ENCODE measurements around the gene ARHGAP23.

The ARHGAP23 gene, protein sequence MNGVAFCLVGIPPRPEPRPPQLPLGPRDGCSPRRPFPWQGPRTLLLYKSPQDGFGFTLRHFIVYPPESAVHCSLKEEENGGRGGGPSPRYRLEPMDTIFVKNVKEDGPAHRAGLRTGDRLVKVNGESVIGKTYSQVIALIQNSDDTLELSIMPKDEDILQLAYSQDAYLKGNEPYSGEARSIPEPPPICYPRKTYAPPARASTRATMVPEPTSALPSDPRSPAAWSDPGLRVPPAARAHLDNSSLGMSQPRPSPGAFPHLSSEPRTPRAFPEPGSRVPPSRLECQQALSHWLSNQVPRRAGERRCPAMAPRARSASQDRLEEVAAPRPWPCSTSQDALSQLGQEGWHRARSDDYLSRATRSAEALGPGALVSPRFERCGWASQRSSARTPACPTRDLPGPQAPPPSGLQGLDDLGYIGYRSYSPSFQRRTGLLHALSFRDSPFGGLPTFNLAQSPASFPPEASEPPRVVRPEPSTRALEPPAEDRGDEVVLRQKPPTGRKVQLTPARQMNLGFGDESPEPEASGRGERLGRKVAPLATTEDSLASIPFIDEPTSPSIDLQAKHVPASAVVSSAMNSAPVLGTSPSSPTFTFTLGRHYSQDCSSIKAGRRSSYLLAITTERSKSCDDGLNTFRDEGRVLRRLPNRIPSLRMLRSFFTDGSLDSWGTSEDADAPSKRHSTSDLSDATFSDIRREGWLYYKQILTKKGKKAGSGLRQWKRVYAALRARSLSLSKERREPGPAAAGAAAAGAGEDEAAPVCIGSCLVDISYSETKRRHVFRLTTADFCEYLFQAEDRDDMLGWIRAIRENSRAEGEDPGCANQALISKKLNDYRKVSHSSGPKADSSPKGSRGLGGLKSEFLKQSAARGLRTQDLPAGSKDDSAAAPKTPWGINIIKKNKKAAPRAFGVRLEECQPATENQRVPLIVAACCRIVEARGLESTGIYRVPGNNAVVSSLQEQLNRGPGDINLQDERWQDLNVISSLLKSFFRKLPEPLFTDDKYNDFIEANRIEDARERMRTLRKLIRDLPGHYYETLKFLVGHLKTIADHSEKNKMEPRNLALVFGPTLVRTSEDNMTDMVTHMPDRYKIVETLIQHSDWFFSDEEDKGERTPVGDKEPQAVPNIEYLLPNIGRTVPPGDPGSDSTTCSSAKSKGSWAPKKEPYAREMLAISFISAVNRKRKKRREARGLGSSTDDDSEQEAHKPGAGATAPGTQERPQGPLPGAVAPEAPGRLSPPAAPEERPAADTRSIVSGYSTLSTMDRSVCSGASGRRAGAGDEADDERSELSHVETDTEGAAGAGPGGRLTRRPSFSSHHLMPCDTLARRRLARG (N-terminal part only)

DNA sequence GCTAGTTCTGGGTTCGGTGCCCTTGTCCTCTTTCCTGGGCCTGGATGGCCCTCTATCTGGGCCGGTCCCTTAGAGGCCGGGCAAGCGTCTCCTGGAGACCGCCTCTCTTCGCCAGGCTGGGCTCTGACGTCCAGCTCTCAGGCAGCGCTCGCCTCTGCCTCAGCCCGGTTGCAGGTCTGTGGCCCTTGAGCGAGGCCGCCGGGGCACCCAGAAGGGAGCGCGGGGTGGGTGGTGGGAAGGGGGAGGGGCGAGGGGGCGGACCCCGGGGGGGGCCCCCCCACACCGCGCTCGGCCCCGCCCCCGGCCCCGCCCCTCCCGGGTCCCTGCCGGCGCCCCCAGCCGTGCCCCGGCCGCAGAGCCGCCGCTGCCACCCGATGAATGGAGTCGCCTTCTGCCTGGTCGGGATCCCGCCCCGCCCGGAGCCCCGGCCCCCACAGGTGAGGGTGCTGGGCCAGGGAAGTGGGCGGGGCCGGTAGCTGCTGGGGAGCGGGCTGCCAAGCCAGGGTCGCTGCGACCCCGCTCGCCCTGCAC is at the start of gene ARHGAP23:
Gene ARHGAP23 (plus strand): TSS at position 353 of the 531 bp plus-strand sequence. CDS start 22 bp downstream, at position 375.
- peaks cover 31% of the 10 kb centered on the region for H3K4me1 Mint-ChIP-seq

DNA sequence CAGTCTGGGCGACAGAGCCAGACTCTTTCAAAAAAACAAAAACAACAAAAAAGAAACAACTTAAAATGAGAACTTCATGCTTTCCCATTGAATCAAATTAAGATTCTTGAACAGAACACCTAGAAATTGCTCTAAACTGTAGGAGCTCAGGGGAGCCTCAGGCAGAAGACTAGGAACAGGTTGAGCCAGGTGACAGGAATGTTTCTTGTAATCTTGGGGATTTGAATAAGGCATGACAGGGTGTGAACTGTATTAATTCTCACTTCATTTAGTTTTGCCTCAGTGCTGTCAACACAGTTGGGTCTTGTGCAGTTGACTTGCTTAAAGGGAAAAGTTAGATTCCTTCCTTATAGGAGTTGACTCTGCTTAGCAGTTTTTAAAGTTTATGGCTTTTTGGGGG is 48.8 kb upstream of the ARHGAP23 start:
- no peaks in the 10 kb centered on the region for H3K4me1 Mint-ChIP-seq
- no peak overlapping the region for H3K27ac Mint-ChIP-seq
- no peaks in the 10 kb centered on the region for H3K27me3 Mint-ChIP-seq
- no peaks in the 10 kb centered on the region for H3K9me3 Mint-ChIP-seq
- ATAC-seq: no peak
- no peak overlapping the region for H3K4me3 Mint-ChIP-seq
- H3K36me3 Mint-ChIP-seq: peaks cover 24% of the 10 kb centered on the region

More for the DNA sequence above, at the start of gene ARHGAP23:
- peak; percentile 57 for ATAC-seq
- no peaks in the 10 kb centered on the region for H3K36me3 Mint-ChIP-seq
- H3K4me3 Mint-ChIP-seq: peak within 1 kb of the TSS; percentile 66
- H3K27ac Mint-ChIP-seq: peak within 1 kb of the TSS; percentile 3
- H3K27me3 Mint-ChIP-seq: peaks cover 60% of the 10 kb centered on the region
- no peaks in the 10 kb centered on the region for H3K9me3 Mint-ChIP-seq

DNA sequence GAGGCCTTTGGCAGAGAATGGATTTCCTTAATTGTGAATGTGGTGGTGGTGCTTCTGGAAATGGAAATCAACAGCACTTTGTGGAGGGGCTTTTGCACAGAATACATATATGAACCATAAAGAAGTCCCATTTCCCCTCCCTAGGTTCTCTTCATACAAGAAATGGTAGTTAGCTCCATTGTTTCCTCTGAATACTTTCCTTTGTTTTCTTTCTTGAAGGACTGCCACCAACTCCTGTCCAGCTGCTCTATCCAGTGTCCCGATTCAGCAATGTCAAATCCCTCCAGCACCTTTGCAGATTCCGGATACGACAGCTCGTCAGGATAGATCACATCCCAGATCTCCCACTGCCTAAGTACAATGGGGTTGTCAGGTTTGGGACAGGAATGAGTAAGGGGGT is 33.2 kb upstream of the ARHGAP23 start:
- Mint-ChIP-seq H3K4me3 (no peak overlapping the region), H3K27ac (no peak overlapping the region), H3K27me3 (no peaks in the 10 kb centered on the region), H3K9me3 (no peaks in the 10 kb centered on the region), H3K4me1 (no peaks in the 10 kb centered on the region), H3K36me3 (peaks cover 54% of the 10 kb centered on the region)
- ATAC-seq: no peak

DNA sequence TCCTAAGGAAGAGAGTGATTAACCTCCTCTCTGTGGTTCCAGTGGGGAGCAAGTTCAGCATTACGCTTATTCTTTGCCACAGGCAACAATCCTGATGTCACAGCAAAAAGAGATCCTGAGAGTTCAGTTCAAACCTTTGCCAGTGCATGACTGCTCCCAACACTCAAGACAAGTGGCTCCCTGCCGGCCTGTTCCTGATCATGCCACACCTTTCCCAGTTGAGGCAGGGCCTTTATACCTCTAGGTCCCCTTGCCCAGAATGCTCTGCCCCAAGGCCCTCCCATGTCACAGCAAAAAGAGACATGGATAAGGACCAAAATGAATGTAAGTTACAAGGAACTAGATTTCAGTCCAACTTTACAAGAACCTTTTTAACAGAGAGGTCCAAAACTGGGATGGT is 31.0 kb upstream of the ARHGAP23 start:
- H3K9me3 Mint-ChIP-seq: no peaks in the 10 kb centered on the region
- no peak overlapping the region for H3K4me3 Mint-ChIP-seq
- peaks cover 64% of the 10 kb centered on the region for H3K36me3 Mint-ChIP-seq
- ATAC-seq: no peak
- no peaks in the 10 kb centered on the region for H3K4me1 Mint-ChIP-seq
- H3K27me3 Mint-ChIP-seq: no peaks in the 10 kb centered on the region
- H3K27ac Mint-ChIP-seq: no peak overlapping the region

DNA sequence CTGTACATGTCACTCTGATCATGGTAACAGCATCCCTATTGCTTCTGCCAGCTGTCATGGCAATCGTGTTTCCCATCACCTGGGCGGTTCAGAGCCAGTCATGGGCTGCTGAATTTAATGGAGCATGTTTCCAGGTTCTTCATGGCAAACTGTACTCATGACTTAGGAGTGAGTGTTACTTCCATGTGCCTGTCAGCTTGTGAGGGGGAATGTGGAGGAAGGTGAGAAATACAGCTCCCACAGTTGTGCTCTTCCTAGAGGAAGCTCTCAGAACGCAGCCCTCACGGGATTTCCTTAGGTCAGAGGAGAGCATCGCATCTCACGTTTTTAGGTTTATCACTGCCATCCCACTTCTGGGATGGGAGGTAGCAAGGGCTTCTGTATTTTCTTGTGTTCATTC is 28.0 kb upstream of the ARHGAP23 start:
- Mint-ChIP-seq H3K27me3 (no peaks in the 10 kb centered on the region), H3K4me1 (no peaks in the 10 kb centered on the region)

DNA sequence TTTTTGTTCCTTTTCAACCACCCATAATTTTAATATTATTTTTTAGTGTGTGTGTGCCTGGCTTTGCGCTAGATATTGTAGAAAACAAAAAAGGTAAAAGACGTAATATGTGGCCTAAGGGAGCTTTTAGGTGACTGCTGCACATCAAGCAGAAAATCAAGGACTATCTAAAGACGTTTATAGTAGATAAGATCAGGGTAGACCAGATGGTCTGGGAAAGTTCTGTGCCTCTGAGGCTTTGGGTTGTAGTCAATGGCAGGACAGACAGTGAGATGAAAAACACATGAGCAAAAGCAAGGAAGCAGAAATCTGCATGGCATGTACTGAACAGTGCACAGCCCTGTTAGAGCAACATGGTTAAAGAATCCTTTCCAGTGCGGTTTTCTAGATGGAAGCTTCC is 26.8 kb upstream of the ARHGAP23 start:
- H3K27me3 Mint-ChIP-seq: no peaks in the 10 kb centered on the region
- H3K27ac Mint-ChIP-seq: no peak overlapping the region
- H3K4me1 Mint-ChIP-seq: no peaks in the 10 kb centered on the region
- no peaks in the 10 kb centered on the region for H3K9me3 Mint-ChIP-seq
- H3K36me3 Mint-ChIP-seq: peaks cover 49% of the 10 kb centered on the region
- no peak overlapping the region for H3K4me3 Mint-ChIP-seq
- ATAC-seq: no peak

More for the DNA sequence above, 28.0 kb upstream of the ARHGAP23 start:
- no peak for ATAC-seq
- Mint-ChIP-seq H3K4me3 (no peak overlapping the region), H3K9me3 (no peaks in the 10 kb centered on the region), H3K27ac (no peak overlapping the region), H3K36me3 (peaks cover 61% of the 10 kb centered on the region)

DNA sequence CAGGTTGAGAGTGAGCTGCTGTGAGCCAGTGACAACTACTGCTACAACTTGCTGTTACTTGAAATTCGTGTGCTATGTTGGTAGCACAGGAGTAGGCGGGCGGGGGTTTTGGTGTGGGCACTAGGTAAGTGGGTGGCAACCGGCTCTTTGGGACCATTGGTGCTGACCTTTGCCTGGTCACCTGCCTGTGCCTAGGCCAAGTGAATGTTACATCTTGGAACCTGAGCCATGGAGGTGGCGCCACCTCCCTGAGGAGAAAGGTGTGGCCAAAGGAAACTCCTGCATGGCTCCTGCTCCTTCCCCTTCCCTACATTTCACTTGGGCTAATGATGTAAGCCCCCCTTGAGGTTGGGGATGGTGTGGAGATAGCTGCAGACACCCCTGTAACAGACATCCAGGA is 25.4 kb upstream of the ARHGAP23 start:
- Mint-ChIP-seq H3K27ac (no peak overlapping the region), H3K9me3 (no peaks in the 10 kb centered on the region), H3K27me3 (no peaks in the 10 kb centered on the region), H3K4me3 (no peak overlapping the region), H3K4me1 (no peaks in the 10 kb centered on the region), H3K36me3 (peaks cover 37% of the 10 kb centered on the region)
- peak; percentile 12 for ATAC-seq

DNA sequence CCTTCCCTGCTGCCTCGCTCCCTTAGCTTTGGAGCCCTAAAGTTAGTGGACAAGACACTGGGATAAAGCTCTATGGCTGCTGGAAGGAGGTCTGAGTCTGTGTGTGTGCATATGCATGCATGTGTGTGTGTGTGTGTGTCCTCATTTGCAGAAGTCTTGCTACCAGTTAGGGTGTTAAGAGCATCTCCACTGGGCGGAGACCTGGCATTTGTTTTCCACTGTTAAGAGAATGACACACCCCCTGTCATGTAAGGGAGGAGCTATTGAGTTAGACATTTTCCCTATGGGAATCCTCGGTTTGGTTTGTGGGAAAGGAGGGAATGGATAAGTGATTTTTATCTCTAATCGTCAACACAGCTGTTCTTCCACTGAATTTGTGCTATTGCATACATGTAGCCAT is 24.8 kb upstream of the ARHGAP23 start:
- H3K4me3 Mint-ChIP-seq: no peak overlapping the region
- H3K4me1 Mint-ChIP-seq: no peaks in the 10 kb centered on the region
- H3K9me3 Mint-ChIP-seq: no peaks in the 10 kb centered on the region
- H3K27ac Mint-ChIP-seq: no peak overlapping the region
- peaks cover 35% of the 10 kb centered on the region for H3K36me3 Mint-ChIP-seq
- no peaks in the 10 kb centered on the region for H3K27me3 Mint-ChIP-seq
- no peak for ATAC-seq

DNA sequence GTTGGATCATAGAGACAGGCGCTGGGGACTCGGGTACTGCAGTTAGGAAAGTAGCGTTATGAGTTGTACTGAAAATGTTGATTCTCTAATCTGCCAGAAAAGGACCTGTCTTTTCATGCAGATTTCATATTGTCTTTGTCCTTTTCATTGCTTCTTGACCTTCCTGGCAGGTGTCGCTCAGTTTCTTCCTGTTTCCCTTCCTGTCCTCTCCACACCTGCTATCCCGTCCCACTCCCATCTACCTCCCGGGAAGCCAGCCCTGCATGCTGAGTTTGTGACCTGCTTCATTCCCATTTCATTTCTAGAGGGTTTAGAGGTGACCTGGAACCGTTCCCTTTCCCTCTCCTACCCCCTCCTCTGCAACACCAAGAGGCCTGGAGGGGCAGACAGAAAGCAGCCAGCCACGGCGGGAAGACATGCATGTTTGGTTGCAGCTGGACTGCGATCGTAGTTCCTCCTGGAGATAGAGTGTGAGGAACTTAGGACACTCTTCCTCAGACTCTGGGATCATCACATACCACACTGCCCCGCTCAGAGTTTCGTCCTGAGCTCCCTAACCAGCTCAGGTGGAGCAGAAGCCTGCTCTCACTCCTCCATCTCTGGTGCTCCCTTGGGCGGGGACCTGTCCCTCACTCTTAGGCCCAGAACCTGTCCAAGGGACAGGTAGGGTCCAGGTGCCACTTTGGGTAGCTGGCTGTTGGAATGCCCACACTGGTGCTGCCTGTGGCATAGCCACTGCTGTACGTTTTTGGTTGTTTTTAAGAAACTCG is 23.9 kb upstream of the ARHGAP23 start:
- ATAC-seq: no peak
- no peaks in the 10 kb centered on the region for H3K27me3 Mint-ChIP-seq
- H3K4me3 Mint-ChIP-seq: no peak overlapping the region
- H3K9me3 Mint-ChIP-seq: no peaks in the 10 kb centered on the region
- H3K4me1 Mint-ChIP-seq: no peaks in the 10 kb centered on the region
- no peak overlapping the region for H3K27ac Mint-ChIP-seq
- peaks cover 26% of the 10 kb centered on the region for H3K36me3 Mint-ChIP-seq

DNA sequence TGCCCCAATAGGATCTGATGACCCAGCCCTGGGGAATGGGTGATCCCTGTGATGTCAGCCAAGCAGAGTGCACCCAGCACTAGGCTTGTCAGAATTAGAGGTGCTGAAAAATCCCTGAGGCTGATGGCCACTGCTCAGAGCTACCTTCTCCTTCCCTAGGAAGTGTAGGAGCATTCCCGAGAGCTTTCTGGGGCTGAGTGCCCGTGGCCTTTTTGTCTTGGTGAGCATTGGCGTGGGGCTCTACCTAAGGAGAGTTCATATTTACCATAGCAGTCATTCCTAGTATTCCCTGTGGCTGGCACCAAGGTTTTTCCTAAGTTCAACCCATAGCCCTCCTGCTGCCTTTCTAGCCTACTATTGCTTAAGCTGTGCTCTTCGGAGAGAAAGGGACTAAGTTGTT is 22.6 kb upstream of the ARHGAP23 start:
- peaks cover 14% of the 10 kb centered on the region for H3K36me3 Mint-ChIP-seq
- no peak overlapping the region for H3K4me3 Mint-ChIP-seq
- H3K4me1 Mint-ChIP-seq: no peaks in the 10 kb centered on the region
- no peak for ATAC-seq
- H3K27ac Mint-ChIP-seq: no peak overlapping the region
- peaks cover 6% of the 10 kb centered on the region for H3K27me3 Mint-ChIP-seq
- H3K9me3 Mint-ChIP-seq: no peaks in the 10 kb centered on the region

DNA sequence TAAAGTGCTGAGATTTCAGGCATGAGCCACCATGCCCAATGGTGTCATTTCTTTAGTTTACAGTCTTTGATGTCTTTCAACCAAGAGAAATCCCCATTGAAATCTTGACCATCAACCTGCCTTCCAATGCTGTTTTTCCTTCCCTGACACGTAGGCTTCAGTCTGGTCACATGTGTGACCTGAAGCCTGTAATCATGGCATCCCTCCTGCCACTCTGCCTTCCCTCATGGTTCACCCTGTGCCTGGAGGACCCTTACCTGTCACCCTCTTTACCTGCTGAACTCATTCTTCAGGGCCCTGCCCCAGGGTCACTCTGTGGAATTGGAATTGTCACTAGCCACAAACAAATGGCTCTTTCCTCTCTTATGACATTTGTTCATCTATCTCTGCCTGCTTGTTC is 18.1 kb upstream of the ARHGAP23 start:
- no peak overlapping the region for H3K4me3 Mint-ChIP-seq
- ATAC-seq: no peak

DNA sequence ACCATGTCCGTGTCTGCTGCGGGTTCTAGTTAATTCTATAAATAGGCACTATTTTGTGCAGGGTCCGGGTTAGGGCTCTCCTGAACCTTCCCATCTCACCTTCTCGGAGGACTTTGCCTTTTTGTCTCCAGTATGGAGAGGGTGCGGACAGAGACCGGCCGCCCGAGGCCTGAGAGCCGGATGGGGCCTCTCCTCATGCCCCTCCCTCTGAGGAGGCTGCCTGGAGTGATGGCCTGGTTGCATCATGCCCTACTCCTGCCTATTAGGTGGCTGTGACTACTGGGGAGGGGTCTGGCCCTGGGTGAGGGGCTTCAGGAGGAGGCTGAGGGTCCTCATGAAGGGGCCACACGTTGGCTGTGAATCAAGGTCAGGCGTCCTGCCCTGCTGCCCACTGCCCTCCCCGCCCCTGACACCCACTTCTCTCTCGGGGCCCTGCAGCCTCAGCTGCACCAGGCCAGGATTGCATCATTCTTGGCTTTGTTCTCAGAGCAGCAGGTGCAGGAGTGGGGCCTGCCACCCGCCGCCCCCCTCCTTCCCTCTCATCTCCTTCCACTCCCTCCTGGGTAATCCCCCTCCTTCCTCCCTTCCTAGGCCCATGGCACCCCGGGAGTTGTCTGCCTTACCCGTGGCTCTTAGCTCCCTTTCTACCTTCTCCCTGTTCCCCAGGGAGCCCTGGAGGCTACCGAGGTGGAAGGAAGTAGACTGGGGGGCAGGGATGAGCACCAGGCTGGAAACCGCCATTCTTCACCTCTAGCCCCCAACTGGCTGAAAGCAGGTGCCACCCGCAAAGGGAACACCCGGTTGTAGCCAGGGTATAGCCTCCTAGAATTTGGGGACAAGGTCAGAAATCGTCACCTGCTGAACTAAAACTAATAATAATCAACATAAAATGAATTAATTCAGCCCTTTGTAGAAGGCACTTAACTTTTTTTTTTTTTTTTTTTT is 12.7 kb upstream of the ARHGAP23 start:
- Mint-ChIP-seq H3K27me3 (peaks cover 80% of the 10 kb centered on the region), H3K36me3 (no peaks in the 10 kb centered on the region), H3K4me1 (peaks cover 14% of the 10 kb centered on the region), H3K9me3 (no peaks in the 10 kb centered on the region), H3K27ac (no peak overlapping the region), H3K4me3 (no peak overlapping the region)
- no peak for ATAC-seq

More for the DNA sequence above, 18.1 kb upstream of the ARHGAP23 start:
- no peak overlapping the region for H3K27ac Mint-ChIP-seq
- peaks cover 36% of the 10 kb centered on the region for H3K27me3 Mint-ChIP-seq
- H3K9me3 Mint-ChIP-seq: no peaks in the 10 kb centered on the region
- H3K4me1 Mint-ChIP-seq: no peaks in the 10 kb centered on the region
- H3K36me3 Mint-ChIP-seq: no peaks in the 10 kb centered on the region

DNA sequence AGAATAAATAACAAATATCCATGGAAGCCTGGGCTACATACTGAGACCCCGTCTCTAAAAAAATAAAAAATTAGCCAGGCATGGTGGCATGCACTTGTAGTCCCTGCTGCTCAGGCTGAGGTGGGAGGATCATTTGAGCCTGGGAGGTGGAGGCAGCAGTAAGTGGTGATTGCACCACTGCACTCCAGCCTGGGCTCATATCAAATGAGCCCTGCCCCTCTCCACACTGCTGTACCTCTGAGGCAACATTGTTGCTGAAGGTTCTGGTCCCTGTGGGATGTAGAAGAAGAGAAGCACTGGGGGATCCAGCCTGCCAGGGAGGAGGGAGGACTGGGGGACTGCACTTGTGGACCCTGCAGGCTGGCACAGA is 11.4 kb upstream of the ARHGAP23 start:
- ATAC-seq: no peak
- no peak overlapping the region for H3K27ac Mint-ChIP-seq
- no peaks in the 10 kb centered on the region for H3K36me3 Mint-ChIP-seq
- peaks cover 14% of the 10 kb centered on the region for H3K4me1 Mint-ChIP-seq
- peaks cover 80% of the 10 kb centered on the region for H3K27me3 Mint-ChIP-seq
- H3K4me3 Mint-ChIP-seq: no peak overlapping the region
- H3K9me3 Mint-ChIP-seq: no peaks in the 10 kb centered on the region
